ENCODE results near the gene CLIC5. TPM values are rescaled to one million over a fixed set of nuclear protein-coding genes. Genes with fewer than 3 reads are reported as not detected.

Gene CLIC5
- total and polyA plus RNA-seq, 2 of the 8 experiments (the other 6 are each of a cell fraction or from before 2014, with no cell fraction given) = 0.12 to 0.15 TPM

GRCh38 chr6:45877970-45878590 lies 137.6 kb downstream of the CLIC5 start:
- no peak for TF ChIP-seq ZNF274 (IDR thresholded peaks at IDR 0.05; ENCODE audit: borderline replicate concordance, extremely low read depth, low read length)
- TF ChIP-seq RAD21 (IDR thresholded peaks at IDR 0.05 in 1 of 2, conservative IDR thresholded peaks at IDR 0.05 in 1 of 2; ENCODE audit: low read depth in 2 of 2, low read length in 2 of 2) = no peak
- no peak for TF ChIP-seq SRF (IDR thresholded peaks at IDR 0.05; ENCODE audit: low read depth, low read length)
- Histone ChIP-seq H2BK5ac (ENCODE audit: low read depth, low read length) (no peak overlapping the region), H3K23me2 (ENCODE audit: low read depth, low read length) (no peaks in the 10 kb centered on the region), H3K4me2 (ENCODE audit: insufficient read depth in 1 of 2, low read depth in 2 of 2, low read length in 2 of 2) (no peak overlapping the region), H4K91ac (replicated peaks; ENCODE audit: insufficient read length, low read length) (no peak overlapping the region), H3K14ac (ENCODE audit: insufficient read length) (no peak overlapping the region), H3K36me3 (ENCODE audit: control insufficient read depth in 2 of 4, insufficient read depth in 4 of 4, low read length in 3 of 4) (no peaks in the 10 kb centered on the region), H3K4me1 (replicated peaks in 1 of 4; ENCODE audit: control insufficient read depth in 3 of 4, insufficient read depth in 4 of 4, low read length in 3 of 4) (no peaks in the 10 kb centered on the region), H3K4me3 (ENCODE audit: extremely low read depth in 1 of 4, insufficient read depth in 2 of 4, low read depth in 3 of 4, low read length in 4 of 4) (no peak overlapping the region), H2BK120ac (replicated peaks; ENCODE audit: low read depth, low read length) (no peak overlapping the region), H2BK15ac (ENCODE audit: low read length) (no peak overlapping the region), H3K56ac (replicated peaks; ENCODE audit: insufficient read length, low read depth, low read length) (no peak overlapping the region), H3K79me2 (ENCODE audit: control insufficient read depth in 1 of 2, insufficient read depth in 2 of 2, low read length in 2 of 2) (no peaks in the 10 kb centered on the region), H2BK12ac (ENCODE audit: low read depth, low read length) (no peak overlapping the region), H2BK20ac (ENCODE audit: low read length) (no peak overlapping the region), H3K18ac (ENCODE audit: extremely low read depth, low read length) (no peak overlapping the region), H4K20me1 (replicated peaks in 1 of 2; ENCODE audit: control insufficient read depth in 1 of 2, insufficient read depth in 2 of 2, low read length in 2 of 2) (no peaks in the 10 kb centered on the region), H4K5ac (ENCODE audit: insufficient read length, low read depth, low read length) (no peak overlapping the region), H3K27ac (ENCODE audit: low read depth, low read length) (no peak overlapping the region), H3K4ac (replicated peaks; ENCODE audit: insufficient read length, low read depth, low read length) (no peak overlapping the region), H3K9me3 (ENCODE audit: insufficient read depth in 2 of 2, low read depth in 1 of 2, low read length in 1 of 2) (no peaks in the 10 kb centered on the region), H3K9ac (replicated peaks in 1 of 4; ENCODE audit: extremely low read depth in 1 of 4, low read depth in 3 of 4, low read length in 3 of 4) (no peak overlapping the region), H3K79me1 (ENCODE audit: low read depth, low read length) (no peaks in the 10 kb centered on the region), H3K23ac (ENCODE audit: insufficient read length) (no peak overlapping the region), H4K8ac (ENCODE audit: extremely low read depth, insufficient read depth, low read length) (no peak overlapping the region), H3K27me3 (replicated peaks in 1 of 4; ENCODE audit: control insufficient read depth in 3 of 4, extremely low read depth in 1 of 4, insufficient read depth in 3 of 4, low read length in 3 of 4) (peaks cover 0 to 1% (median 0%) of the 10 kb centered on the region in 4 experiments; a peak in 1 of 7 replicates), H2AK5ac (ENCODE audit: low read depth, low read length) (no peak overlapping the region), H2AFZ (ENCODE audit: low read length) (no peak overlapping the region)
- WGBS, 2 experiments (ENCODE audit: extremely low coverage in 1 of 2, insufficient coverage in 1 of 2, insufficient read length in 1 of 2, insufficient replicate concordance in 2 of 2, low coverage in 1 of 2, low lambda C conversion rate in 2 of 2, missing lambda C conversion rate in 1 of 2) = 82% methylated on average over 5 of the region's 5 CpGs; no CpG with 5 or more reads in 1 of the 2 experiments
- ChIA-PET CTCF (ENCODE audit: partially characterized antibody) (no interaction called here), POLR2A (ENCODE audit: partially characterized antibody) (no interaction called here)
- FAIRE-seq (no peak), DNase-seq (ENCODE audit: low read depth in 1 of 2, low spot score in 2 of 2) (no peak)

Measured in H1 (cell line).